GM12878 (cell line): ENCODE data around the gene BEST2. TPM values are rescaled to one million over a fixed set of nuclear protein-coding genes. Genes with fewer than 3 reads are reported as not detected.

Experiments
- ATAC-seq: fragments of 200-7000 bp; cut with Tn5 transposase; 3 replicates; pipeline ENCODE4 v1.9.1; 2020; ENCODE audit warnings: mild to moderate bottlenecking, moderate library complexity
- BruUV-seq: library from RNA; stranded (reverse); fragments of 400-500 nt; replicated peaks from 2 replicates; lab custom pipeline; 2021; lab: Mats Ljungman, UMichigan
- CTCF ChIA-PET: fragments of 300-600 bp; sonication (Branson Sonifier 250); formaldehyde crosslinking; extraction: SDS; loops from one replicate; lab custom pipeline; 2021; ENCODE audit warnings: inconsistent platforms; lab: Yijun Ruan, JAX
- POLR2A ChIA-PET: fragments of 350-600 bp; formaldehyde crosslinking; extraction: SDS; loops from one replicate; lab custom pipeline; 2021; ENCODE audit warnings: inconsistent platforms; lab: Charles Lee
- RAD21 ChIA-PET: fragments of 300-600 bp; sonication (Branson Sonifier 250); formaldehyde crosslinking; loops from one replicate; lab custom pipeline; 2023; ENCODE audit warnings: antibody characterized with exemption; ENCODE audit not compliant: unreplicated experiment; lab: Charles Lee
- SMC1A ChIA-PET: fragments of 300-600 bp; sonication (Branson Sonifier 250); formaldehyde crosslinking; loops from one replicate; lab custom pipeline; 2023; ENCODE audit not compliant: unreplicated experiment, uncharacterized antibody; lab: Charles Lee
- DNase-seq: peaks from one replicate; pipeline ENCODE4 v3.0.0-alpha.2; 2011; ENCODE audit warnings: low read depth, low spot score
- FAIRE-seq: peaks from 3 replicates; lab custom pipeline; 2011; peaks lifted over from hg19 to GRCh38; lab: Jason Lieb, UNC
- H2AFZ ChIP-seq: 2 replicates; pipeline ENCODE4 v1.6.0; 2011; ENCODE audit warnings: low read depth, low read length, control low read depth; ENCODE audit not compliant: control insufficient read depth
- H3K27ac ChIP-seq: 2 replicates; pipeline ENCODE4 v1.5.1; 2011; ENCODE audit warnings: control low read depth; ENCODE audit not compliant: control insufficient read depth, insufficient read depth
- H3K27me3 ChIP-seq, 2 experiments: replicated peaks in 1 of 2; 2 replicates each; pipeline versions ENCODE4 v1.6.0 to v1.6.1; 2011; ENCODE audit warnings: low read length in 1 of 2; ENCODE audit not compliant: control insufficient read depth in 2 of 2, insufficient read depth in 2 of 2
- H3K36me3 ChIP-seq, 2 experiments: 2 replicates each; pipeline ENCODE4 v1.5.1; 2011; ENCODE audit warnings: low read length in 1 of 2; ENCODE audit not compliant: control insufficient read depth in 2 of 2, insufficient read depth in 2 of 2
- H3K4me1 ChIP-seq: 2 replicates; pipeline ENCODE4 v1.6.1; 2011; ENCODE audit warnings: mild to moderate bottlenecking, low read length, moderate library complexity, mixed read lengths; ENCODE audit not compliant: control insufficient read depth, insufficient read depth
- H3K4me2 ChIP-seq: 2 replicates; pipeline ENCODE4 v1.6.0; 2011; ENCODE audit warnings: control low read depth; ENCODE audit not compliant: control insufficient read depth, insufficient read depth
- H3K4me3 ChIP-seq: fragments of 200-600 bp; sonication (generic); 2 replicates; pipeline ENCODE4 v1.5.1; 2016
- H3K79me2 ChIP-seq: 2 replicates; pipeline ENCODE4 v1.6.0; 2011; ENCODE audit warnings: low read length; ENCODE audit not compliant: control insufficient read depth, insufficient read depth
- H3K9ac ChIP-seq: 2 replicates; pipeline ENCODE4 v1.8.0; 2011; ENCODE audit warnings: low read length, control low read depth, mixed read lengths; ENCODE audit not compliant: control insufficient read depth, insufficient read depth
- H3K9me3 ChIP-seq: replicated peaks from 3 replicates; pipeline ENCODE4 v1.5.1; 2011; ENCODE audit warnings: mild to moderate bottlenecking, low read length; ENCODE audit not compliant: control insufficient read depth, insufficient read depth
- H4K20me1 ChIP-seq: 2 replicates; pipeline ENCODE4 v1.6.0; 2011; ENCODE audit not compliant: control insufficient read depth, insufficient read depth
- CHD2 ChIP-seq: IDR thresholded peaks from 2 replicates; pipeline ENCODE4 v1.6.1; 2011; ENCODE audit warnings: low read depth, low read length, improper control_type of control experiment, borderline replicate concordance
- HDGF ChIP-seq: fragments of 450-650 bp; IDR thresholded peaks from 2 replicates; pipeline ENCODE4 v1.6.1; 2016; ENCODE audit warnings: antibody characterized with exemption
- IKZF1 ChIP-seq: fragments of 450-650 bp; conservative IDR thresholded peaks from 2 replicates; pipeline ENCODE4 v1.6.1; 2017; ENCODE audit warnings: antibody characterized with exemption, mild to moderate bottlenecking
- IRF4 ChIP-seq: IDR thresholded peaks from 2 replicates; pipeline ENCODE4 v1.6.1; 2011; ENCODE audit warnings: low read depth, low read length
- MTA2 ChIP-seq: fragments of 450-650 bp; IDR thresholded peaks from 2 replicates; pipeline ENCODE4 v1.6.1; 2016; ENCODE audit warnings: low read depth, mild to moderate bottlenecking, moderate library complexity
- NR2F1 ChIP-seq: fragments of 450-650 bp; conservative IDR thresholded peaks from 2 replicates; pipeline ENCODE4 v1.6.1; 2017; ENCODE audit warnings: mild to moderate bottlenecking
- RELA ChIP-seq: fragments of 450-650 bp; IDR thresholded peaks from 2 replicates; pipeline ENCODE4 v1.8.0; 2014; ENCODE audit warnings: borderline replicate concordance; ENCODE audit not compliant: partially characterized antibody
- SMC3 ChIP-seq: IDR thresholded peaks from 2 replicates; pipeline ENCODE4 v1.6.1; 2011; ENCODE audit warnings: low read length, improper control_type of control experiment, borderline replicate concordance
- SP1 ChIP-seq: IDR thresholded peaks from one replicate; pipeline ENCODE4 v1.6.1; 2011; ENCODE audit warnings: low read depth, low read length
- TBL1XR1 ChIP-seq: IDR thresholded peaks from 2 replicates; pipeline ENCODE4 v1.6.1; 2012; ENCODE audit warnings: low read depth, low read length, improper control_type of control experiment
- TCF7 ChIP-seq: IDR thresholded peaks from 2 replicates; pipeline ENCODE4 v1.6.1; 2014; ENCODE audit warnings: antibody characterized with exemption, borderline replicate concordance
- WGBS: methylation state at CpG from one replicate; pipeline ENCODE4 v1.1.6; 2016; ENCODE audit warnings: low lambda C conversion rate; ENCODE audit not compliant: insufficient replicate concordance, insufficient coverage; ENCODE audit errors: missing lambda C conversion rate; 5-methylcytosine and 5-hydroxymethylcytosine counted together
- in situ Hi-C: fragments of 300-500 bp; cut with MboI; formaldehyde crosslinking; loops from 9 replicates; pipeline ENCODE4 v1.14.3; 2018; ENCODE audit warnings: mixed read lengths
- intact Hi-C: fragments of 100-400 bp; cut with micrococcal nuclease; formaldehyde crosslinking; loops from one replicate; pipeline ENCODE4 v1.14.2; 2022; ENCODE audit not compliant: unreplicated experiment
- polyA plus RNA-seq, 11 experiments: library from polyadenylated mRNA; depleted of rRNA in 4 of 11; unstranded in 6 of 11; stranded (reverse) in 5 of 11; fragments of >200 nt; fragmentation: Nextera tagmentation in 4 of 11; fragmentation: Illumina TruSeq in 1 of 11; extraction: Ambion mirVana in 4 of 11; extraction: Trizol in 1 of 11; gene quantifications; 1 replicate in 1 of 11; 2 replicates in 10 of 11; pipeline versions ENCODE4 v1.2.1 to v1.2.3, GENCODE V29; 2011 to 2016; ENCODE audit warnings: inconsistent platforms in 2 of 11, missing spikeins in 2 of 11, low read depth in 1 of 11
- total RNA-seq, 4 experiments: library from RNA; depleted of rRNA in 3 of 4; stranded (reverse); fragments of >200 nt in 3 of 4; fragmentation: Illumina TruSeq in 1 of 4; extraction: Trizol in 1 of 4; gene quantifications; 2 replicates each; pipeline versions ENCODE4 v1.2.1 to v1.2.3, GENCODE V29; 2013 to 2021
- TF ChIP-seq, protein P1 (sequence below): IDR thresholded peaks from 2 replicates; pipeline ENCODE4 v1.6.1; 2011; ENCODE audit warnings: borderline replicate concordance, low read depth, mild to moderate bottlenecking, moderate library complexity, mixed read lengths, low read length; ENCODE audit not compliant: insufficient read depth; ENCODE audit errors: extremely low read length
- TF ChIP-seq, protein P2 (sequence below): fragments of 450-650 bp; IDR thresholded peaks from 2 replicates; pipeline ENCODE4 v1.6.1; 2017; ENCODE audit warnings: antibody characterized with exemption, mild to moderate bottlenecking, moderate library complexity
- TF ChIP-seq, protein P3 (sequence below): IDR thresholded peaks from 2 replicates; pipeline ENCODE4 v1.6.1; 2012; ENCODE audit warnings: low read depth, low read length, improper control_type of control experiment
- TF ChIP-seq, protein P4 (sequence below): fragments of 450-650 bp; IDR thresholded peaks from 2 replicates; pipeline ENCODE4 v1.6.1; 2016; ENCODE audit warnings: mild to moderate bottlenecking

Gene BEST2
- total and polyA plus RNA-seq, 10 of the 15 experiments (the other 5 are each of a cell fraction or from before 2014, with no cell fraction given) = not detected

DNA sequence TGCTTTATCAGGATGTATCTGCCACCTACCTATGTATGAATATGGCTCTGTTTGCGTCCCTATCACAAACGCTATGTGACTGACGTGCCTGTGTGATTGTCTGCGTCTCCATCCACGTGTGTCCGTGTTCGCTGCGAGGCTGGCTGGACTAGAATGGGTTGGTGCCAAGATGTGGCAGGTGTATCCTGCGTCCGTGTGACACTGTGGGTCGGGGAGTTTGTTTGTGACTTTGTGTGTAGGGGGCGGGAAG lies 30.5 kb downstream of the BEST2 start (continued):
- TF ChIP-seq, protein P1, sequence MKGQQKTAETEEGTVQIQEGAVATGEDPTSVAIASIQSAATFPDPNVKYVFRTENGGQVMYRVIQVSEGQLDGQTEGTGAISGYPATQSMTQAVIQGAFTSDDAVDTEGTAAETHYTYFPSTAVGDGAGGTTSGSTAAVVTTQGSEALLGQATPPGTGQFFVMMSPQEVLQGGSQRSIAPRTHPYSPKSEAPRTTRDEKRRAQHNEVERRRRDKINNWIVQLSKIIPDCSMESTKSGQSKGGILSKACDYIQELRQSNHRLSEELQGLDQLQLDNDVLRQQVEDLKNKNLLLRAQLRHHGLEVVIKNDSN = no peak
- TF ChIP-seq, protein P2, sequence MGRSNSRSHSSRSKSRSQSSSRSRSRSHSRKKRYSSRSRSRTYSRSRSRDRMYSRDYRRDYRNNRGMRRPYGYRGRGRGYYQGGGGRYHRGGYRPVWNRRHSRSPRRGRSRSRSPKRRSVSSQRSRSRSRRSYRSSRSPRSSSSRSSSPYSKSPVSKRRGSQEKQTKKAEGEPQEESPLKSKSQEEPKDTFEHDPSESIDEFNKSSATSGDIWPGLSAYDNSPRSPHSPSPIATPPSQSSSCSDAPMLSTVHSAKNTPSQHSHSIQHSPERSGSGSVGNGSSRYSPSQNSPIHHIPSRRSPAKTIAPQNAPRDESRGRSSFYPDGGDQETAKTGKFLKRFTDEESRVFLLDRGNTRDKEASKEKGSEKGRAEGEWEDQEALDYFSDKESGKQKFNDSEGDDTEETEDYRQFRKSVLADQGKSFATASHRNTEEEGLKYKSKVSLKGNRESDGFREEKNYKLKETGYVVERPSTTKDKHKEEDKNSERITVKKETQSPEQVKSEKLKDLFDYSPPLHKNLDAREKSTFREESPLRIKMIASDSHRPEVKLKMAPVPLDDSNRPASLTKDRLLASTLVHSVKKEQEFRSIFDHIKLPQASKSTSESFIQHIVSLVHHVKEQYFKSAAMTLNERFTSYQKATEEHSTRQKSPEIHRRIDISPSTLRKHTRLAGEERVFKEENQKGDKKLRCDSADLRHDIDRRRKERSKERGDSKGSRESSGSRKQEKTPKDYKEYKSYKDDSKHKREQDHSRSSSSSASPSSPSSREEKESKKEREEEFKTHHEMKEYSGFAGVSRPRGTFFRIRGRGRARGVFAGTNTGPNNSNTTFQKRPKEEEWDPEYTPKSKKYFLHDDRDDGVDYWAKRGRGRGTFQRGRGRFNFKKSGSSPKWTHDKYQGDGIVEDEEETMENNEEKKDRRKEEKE = no peak
- TF ChIP-seq HDGF (peak; percentile 95), IKZF1 (no peak), MTA2 (peak; percentile 84)

DNA sequence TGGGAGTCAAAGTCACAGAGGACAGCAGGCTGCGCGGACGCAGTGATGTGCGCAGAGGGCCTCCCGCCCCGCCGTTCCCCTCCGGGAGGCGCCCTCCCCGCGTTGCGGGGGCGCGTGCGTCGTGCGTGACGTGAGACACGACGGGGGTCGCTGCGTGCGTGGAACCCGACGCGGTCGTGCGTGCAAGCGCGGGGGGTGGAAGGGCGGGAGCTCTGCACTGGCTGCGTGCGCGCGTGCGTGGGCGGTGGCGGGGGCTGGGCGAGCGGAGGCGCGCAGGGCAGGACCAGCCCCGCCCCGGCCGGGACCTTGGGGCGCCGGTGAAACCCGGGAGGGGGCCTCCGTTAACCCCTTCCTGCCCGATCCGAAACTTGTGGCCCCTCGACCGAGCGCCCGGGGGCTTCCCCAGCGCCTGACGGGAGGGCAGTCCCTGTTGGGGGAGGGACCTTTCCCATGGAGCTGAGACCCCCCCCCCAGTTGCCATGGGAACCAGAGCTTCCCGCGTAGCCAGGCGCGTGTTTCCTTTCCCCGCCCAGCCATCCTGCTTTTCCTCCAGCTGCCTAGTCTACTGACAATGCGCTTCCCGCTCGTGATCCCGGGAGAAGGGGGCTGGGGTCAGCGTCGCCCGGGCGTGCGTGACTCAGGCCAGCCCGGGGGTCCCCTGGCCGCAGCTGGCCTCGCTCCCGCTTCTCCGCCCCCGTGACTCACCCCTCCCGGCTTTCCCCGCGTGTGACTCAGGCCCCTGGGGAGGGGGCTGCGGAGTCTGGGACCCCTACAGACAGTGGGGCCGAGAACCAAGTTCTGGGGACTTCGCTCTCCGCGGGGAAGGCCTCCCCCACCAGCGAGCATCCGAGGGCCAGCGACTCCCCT lies 31.1 kb downstream of the BEST2 start:
- POLR2A ChIA-PET = interaction anchor here (0.5 to 9.3 kb wide), 3 partner anchors 12 to 175 kb away, joined by 3 to 303 read pairs (median 11); partner anchors contain the start of gene JUNB
- no peaks in the 10 kb centered on the region for H4K20me1 ChIP-seq
- RAD21 ChIA-PET = interaction anchor here (1.4 to 2.7 kb wide), 3 partner anchors 8 to 14 kb away, joined by 13 to 23 read pairs (median 16); partner anchors contain the start of gene JUNB
- SMC1A ChIA-PET = interaction anchor here (8.4 kb wide), 1 partner anchor 13 kb away, joined by 240 read pairs; the partner anchor contains the start of gene JUNB
- DNase-seq (no peak), ATAC-seq (peak; percentile 58), FAIRE-seq (no peak)
- H3K9me3 ChIP-seq = no peaks in the 10 kb centered on the region
- BruUV-seq = no TSS peak
- H3K4me3 ChIP-seq = peak overlapping the region; percentile 65
- intact Hi-C loops = loop anchor here (5.0 to 10.0 kb wide), 2 partner anchors 170 to 1688 kb away; partner anchors contain the start of genes ZNF490 and ZNF791
- peak overlapping the region; percentile 77 for H3K9ac ChIP-seq
- no peaks in the 10 kb centered on the region for H3K27me3 ChIP-seq
- peak overlapping the region; percentile 97 for H3K27ac ChIP-seq
- no peaks in the 10 kb centered on the region for H3K36me3 ChIP-seq
- CTCF ChIA-PET = interaction anchor here (12.1 kb wide), 1 partner anchor 13 kb away, joined by 537 read pairs; the partner anchor contains the start of gene JUNB
- peaks cover 9% of the 10 kb centered on the region for H3K79me2 ChIP-seq
- peak overlapping the region; percentile 78 for H2AFZ ChIP-seq
- under 1% methylated on average over 31 of the region's 88 CpGs for WGBS
- peak overlapping the region; percentile 97 for H3K4me2 ChIP-seq
- in situ Hi-C loops = no loop called here
- H3K4me1 ChIP-seq = peaks cover 72% of the 10 kb centered on the region
- TF ChIP-seq RELA (peak; percentile 93), CHD2 (peak; percentile 86), SP1 (peak; percentile 79), SMC3 (no peak), TCF7 (no peak), NR2F1 (peak; percentile 96), TBL1XR1 (peak; percentile 95), IKZF1 (peak; percentile 99), IRF4 (peak; percentile 34; the same call in 1 of the 2 replicates)
- TF ChIP-seq, protein P3, sequence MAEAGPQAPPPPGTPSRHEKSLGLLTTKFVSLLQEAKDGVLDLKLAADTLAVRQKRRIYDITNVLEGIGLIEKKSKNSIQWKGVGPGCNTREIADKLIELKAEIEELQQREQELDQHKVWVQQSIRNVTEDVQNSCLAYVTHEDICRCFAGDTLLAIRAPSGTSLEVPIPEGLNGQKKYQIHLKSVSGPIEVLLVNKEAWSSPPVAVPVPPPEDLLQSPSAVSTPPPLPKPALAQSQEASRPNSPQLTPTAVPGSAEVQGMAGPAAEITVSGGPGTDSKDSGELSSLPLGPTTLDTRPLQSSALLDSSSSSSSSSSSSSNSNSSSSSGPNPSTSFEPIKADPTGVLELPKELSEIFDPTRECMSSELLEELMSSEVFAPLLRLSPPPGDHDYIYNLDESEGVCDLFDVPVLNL = 0 out of 2 replicates have a peak, but pooled peaks have one; percentile 6
- TF ChIP-seq, protein P4, sequence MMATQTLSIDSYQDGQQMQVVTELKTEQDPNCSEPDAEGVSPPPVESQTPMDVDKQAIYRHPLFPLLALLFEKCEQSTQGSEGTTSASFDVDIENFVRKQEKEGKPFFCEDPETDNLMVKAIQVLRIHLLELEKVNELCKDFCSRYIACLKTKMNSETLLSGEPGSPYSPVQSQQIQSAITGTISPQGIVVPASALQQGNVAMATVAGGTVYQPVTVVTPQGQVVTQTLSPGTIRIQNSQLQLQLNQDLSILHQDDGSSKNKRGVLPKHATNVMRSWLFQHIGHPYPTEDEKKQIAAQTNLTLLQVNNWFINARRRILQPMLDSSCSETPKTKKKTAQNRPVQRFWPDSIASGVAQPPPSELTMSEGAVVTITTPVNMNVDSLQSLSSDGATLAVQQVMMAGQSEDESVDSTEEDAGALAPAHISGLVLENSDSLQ = peak; percentile 5; the same call in 1 of the 2 replicates
